Measurements from ENCODE around the gene ARHGAP19.

ARHGAP19 gene

DNA sequence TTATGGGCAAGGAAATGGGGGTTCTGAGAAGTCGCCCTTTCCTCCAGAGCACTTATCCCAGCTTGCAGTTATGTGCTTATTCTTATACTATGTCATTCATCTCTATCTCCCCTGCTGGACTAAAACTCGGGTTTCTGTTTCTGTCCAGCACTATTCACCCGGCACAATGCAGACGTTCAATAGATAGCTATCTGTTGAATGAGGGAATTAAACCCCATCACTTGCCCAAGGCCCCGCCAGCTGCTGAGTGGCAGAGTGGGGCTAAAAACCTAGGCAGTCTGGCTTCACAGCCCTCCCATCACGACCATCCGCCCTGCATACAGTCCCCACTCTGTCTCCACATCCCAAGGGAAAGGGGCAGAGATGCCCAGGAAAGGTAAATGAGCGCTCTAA, 112.1 kb downstream of the ARHGAP19 start:
- TF ChIP-seq, protein P1, sequence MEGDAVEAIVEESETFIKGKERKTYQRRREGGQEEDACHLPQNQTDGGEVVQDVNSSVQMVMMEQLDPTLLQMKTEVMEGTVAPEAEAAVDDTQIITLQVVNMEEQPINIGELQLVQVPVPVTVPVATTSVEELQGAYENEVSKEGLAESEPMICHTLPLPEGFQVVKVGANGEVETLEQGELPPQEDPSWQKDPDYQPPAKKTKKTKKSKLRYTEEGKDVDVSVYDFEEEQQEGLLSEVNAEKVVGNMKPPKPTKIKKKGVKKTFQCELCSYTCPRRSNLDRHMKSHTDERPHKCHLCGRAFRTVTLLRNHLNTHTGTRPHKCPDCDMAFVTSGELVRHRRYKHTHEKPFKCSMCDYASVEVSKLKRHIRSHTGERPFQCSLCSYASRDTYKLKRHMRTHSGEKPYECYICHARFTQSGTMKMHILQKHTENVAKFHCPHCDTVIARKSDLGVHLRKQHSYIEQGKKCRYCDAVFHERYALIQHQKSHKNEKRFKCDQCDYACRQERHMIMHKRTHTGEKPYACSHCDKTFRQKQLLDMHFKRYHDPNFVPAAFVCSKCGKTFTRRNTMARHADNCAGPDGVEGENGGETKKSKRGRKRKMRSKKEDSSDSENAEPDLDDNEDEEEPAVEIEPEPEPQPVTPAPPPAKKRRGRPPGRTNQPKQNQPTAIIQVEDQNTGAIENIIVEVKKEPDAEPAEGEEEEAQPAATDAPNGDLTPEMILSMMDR (IDR thresholded peaks at IDR 0.05; ENCODE audit: insufficient read depth, low read length, poor library complexity, severe bottlenecking): no peak
- Histone ChIP-seq H3K4me3 (replicated peaks; ENCODE audit: low read depth, low read length) (no peak overlapping the region), H3K36me3 (ENCODE audit: control insufficient read depth, insufficient read depth, low read length) (no peaks in the 10 kb centered on the region), H3K27me3 (replicated peaks; ENCODE audit: control insufficient read depth, insufficient read depth, low read length) (no peaks in the 10 kb centered on the region; the same call in none of the 2 replicates)
- no peak for DNase-seq (ENCODE audit: extremely low read depth, insufficient read length)

DNA sequence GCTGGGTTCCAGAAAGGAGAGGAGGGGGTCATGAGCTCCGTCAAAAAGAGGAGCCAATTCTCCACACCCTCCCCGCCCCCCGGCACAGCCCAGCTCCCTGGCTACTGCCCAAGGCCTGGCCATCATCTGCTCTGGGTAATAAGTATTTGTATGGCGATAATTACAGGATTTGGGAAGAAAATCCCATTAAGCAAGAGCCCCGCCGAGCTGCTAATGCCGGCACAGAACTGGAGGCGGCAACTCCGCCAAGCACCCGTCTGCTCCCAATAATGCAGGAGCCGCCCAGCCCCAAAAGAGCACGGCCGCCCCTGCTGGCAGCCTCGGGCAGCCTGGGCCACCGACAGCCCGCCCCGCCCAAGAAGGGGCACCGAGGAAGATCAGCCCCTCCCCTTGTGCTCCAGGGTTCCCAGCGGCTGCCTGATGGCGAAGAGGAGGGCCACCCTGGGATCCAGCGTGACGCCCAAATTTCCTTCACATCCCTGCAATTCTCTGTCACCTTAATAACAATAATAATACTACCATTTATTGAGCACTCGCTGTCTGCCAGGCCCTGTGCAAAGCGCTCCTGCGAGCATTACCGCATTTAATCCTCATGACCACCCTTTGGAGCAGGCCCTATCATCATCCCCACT, 112.6 kb downstream of the ARHGAP19 start:
- Histone ChIP-seq H3K4me3 (replicated peaks; ENCODE audit: low read depth, low read length) (no peak overlapping the region), H3K36me3 (ENCODE audit: control insufficient read depth, insufficient read depth, low read length) (no peaks in the 10 kb centered on the region), H3K27me3 (replicated peaks; ENCODE audit: control insufficient read depth, insufficient read depth, low read length) (no peaks in the 10 kb centered on the region; the same call in none of the 2 replicates)
- no peak for DNase-seq (ENCODE audit: extremely low read depth, insufficient read length)
- TF ChIP-seq, protein P1 (IDR thresholded peaks at IDR 0.05; ENCODE audit: insufficient read depth, low read length, poor library complexity, severe bottlenecking): peak; percentile 39

DNA sequence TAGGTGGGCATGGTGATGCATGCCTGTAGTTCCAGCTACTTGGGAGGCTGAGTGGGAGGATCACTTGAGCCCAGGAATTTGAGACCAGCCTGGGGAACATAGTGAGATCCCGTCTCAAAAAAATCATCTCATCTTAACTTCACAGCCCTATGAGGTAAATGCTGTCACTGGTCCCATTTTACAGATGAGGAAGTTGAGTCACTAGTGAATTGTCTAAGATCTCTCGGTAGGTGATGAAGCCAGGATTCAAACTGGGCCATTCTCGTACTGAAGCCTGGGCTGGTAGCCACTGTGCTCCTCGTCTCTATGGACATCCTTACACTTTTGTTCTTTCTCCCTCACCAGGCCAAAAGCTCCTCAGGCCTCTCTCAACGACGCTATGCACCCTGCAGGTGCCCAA, 113.1 kb downstream of the ARHGAP19 start:
- Histone ChIP-seq H3K4me3 (replicated peaks; ENCODE audit: low read depth, low read length) (no peak overlapping the region), H3K27me3 (replicated peaks; ENCODE audit: control insufficient read depth, insufficient read depth, low read length) (no peaks in the 10 kb centered on the region; the same call in none of the 2 replicates), H3K36me3 (ENCODE audit: control insufficient read depth, insufficient read depth, low read length) (no peaks in the 10 kb centered on the region)
- DNase-seq (ENCODE audit: extremely low read depth, insufficient read length): no peak
- TF ChIP-seq, protein P1 (IDR thresholded peaks at IDR 0.05; ENCODE audit: insufficient read depth, low read length, poor library complexity, severe bottlenecking): no peak

DNA sequence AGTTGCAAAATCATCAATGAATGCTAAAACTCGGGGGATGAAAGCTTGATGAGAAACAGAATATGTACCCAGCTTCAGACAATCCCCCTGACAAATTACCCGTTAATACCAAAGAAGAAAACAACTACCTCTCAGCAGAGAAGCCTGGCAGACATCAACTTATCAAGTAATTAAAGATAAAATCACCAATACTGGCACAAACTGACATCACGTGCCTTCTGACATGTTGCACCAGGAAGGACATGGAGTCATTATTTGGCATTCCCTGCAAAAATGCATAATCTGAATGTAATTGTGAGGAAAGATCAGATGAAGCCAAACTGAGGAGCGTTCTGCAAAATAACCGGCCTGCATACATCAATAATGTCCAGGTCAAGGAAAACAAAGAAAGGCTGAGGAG, 114.4 kb downstream of the ARHGAP19 start:
- no peaks in the 10 kb centered on the region for H3K36me3 ChIP-seq (ENCODE audit: control insufficient read depth, insufficient read depth, low read length)
- H3K4me3 ChIP-seq (replicated peaks; ENCODE audit: low read depth, low read length): no peak overlapping the region
- no peaks in the 10 kb centered on the region; the same call in 1 of the 2 replicates for H3K27me3 ChIP-seq (replicated peaks; ENCODE audit: control insufficient read depth, insufficient read depth, low read length)
- DNase-seq (ENCODE audit: extremely low read depth, insufficient read length): no peak
- TF ChIP-seq, protein P1 (IDR thresholded peaks at IDR 0.05; ENCODE audit: insufficient read depth, low read length, poor library complexity, severe bottlenecking): no peak

DNA sequence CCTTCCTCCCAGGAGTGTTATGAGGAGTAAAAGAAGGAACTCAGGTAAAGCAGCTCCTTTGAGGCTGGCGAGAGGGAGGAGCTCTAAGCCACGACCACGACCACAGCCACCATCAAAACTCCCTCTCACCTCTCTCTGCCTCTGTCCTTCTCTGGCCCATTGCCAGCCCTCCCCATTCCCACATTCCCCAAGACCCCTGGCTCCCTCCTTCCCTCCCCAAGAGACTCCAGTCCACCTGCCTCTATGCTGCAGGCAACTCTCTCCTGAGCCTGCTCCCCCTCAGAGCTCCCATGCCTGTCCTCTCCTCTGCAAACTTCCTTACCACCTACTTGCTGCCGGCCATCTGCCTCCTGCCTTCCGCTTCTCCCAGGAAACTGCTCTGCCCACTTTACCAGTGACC, 116.2 kb downstream of the ARHGAP19 start:
- H3K27me3 ChIP-seq (replicated peaks; ENCODE audit: control insufficient read depth, insufficient read depth, low read length): no peaks in the 10 kb centered on the region; the same call in 1 of the 2 replicates

More for the DNA sequence above, 116.2 kb downstream of the ARHGAP19 start:
- Histone ChIP-seq H3K36me3 (ENCODE audit: control insufficient read depth, insufficient read depth, low read length) (no peaks in the 10 kb centered on the region), H3K4me3 (replicated peaks; ENCODE audit: low read depth, low read length) (no peak overlapping the region)
- TF ChIP-seq, protein P1 (IDR thresholded peaks at IDR 0.05; ENCODE audit: insufficient read depth, low read length, poor library complexity, severe bottlenecking): no peak
- no peak for DNase-seq (ENCODE audit: extremely low read depth, insufficient read length)
